ENCODE measurements around the gene CDPF1.

CDPF1 gene

DNA sequence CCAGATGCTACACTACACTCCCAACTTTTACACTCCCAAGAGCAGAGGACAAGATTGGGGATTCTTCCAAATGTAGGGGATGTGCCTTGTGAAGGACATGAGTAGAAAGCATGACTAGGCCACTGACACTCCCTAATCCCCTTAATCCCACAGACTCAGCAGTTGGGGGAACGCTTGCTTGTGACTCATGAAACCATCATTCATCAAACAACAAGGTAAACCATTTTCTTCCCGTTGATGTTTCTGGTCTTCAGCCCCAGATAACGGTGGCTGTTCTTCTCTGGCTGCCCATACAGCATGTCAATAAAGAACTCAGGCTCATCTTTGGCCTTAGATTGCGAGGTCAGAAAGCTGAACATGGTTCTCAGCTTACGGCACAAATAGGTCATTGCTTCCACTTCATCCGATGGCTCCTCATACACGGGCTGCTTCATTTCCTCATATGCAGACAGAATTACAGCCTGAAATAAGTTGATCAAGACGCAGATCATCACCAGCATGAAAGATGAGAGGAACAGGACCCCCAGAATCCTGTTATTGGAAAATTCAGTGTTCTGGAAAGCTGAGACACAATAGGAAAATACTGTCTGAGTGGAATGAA, 6.4 kb upstream of the CDPF1 start:
- DNase-seq (ENCODE audit: low spot score) = no peak

- DNase-seq (ENCODE audit: low spot score) = no peak
These were observed 1.8 kb upstream of the CDPF1 start for GRCh38 chr22:46251816-46252380.

DNA sequence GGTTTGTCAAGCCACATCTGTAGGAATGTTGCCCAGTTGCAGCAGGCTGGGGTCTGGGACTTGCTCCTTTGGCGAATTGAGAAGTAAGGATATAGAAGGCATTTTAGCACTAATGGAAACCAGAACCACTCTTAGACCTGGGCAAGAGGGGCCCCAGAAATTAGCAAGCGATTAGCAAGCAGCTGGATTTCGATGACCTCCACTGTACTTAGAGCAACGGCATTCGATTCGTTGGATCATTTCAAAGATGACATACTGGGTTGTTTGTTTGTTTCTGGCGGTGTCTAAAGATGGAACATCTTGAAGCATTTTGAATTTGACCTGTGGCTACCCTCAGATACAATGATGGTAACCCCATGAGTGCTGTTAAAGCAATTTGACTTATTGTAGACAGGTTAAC, 1.2 kb upstream of the CDPF1 start:
- no peak for DNase-seq (ENCODE audit: low spot score)

- no peak for DNase-seq (ENCODE audit: low spot score)
These were observed 661 bp upstream of the CDPF1 start for GRCh38 chr22:46250783-46251125.

DNA sequence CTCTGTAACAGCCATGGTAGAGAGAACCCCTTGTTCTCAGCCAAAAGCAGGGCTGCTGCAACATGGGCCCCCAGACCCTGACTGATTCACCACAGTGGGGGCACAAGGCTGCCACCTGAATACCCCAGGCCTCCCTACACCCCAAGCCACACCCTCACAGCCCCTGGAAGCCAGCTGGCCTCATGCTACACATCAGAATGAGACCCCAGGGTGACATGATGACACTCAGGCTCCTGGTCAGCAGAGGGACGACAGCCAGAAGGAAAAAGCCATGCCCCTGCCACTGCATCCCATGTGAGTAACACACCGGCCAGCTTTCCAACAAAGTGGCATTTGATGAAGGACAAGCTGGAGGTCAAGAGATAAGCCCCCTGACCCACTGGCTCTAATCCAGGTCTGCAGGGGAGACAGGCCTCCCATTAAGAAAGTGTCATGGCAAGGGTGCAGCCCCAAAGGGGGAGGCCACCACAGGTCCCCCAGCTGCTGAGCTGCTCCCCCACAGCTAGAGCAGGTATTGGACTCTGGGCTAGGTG, 2.6 kb downstream of the CDPF1 start:
- no peak for DNase-seq (ENCODE audit: low spot score)

DNA sequence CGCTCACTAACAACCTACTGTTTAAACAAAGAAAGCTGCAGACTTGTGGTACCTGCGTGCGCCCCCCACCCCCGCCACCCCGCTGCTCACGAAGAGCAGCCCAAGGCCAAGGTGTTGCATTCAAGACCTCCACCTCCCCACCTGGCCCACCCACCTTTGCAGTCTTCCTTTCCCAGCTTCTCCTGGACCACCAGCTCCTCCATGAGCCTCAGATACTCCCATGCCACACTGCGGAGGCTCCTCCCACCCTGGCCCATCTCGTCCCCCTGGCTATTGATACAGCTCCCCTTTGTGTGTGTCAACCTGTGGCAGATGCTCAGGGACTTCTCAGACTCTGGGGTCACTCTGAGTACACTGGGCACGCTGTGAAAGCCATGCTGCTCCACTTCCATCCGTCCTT, 3.9 kb downstream of the CDPF1 start:
- no peak for DNase-seq (ENCODE audit: low spot score)

GRCh38 chr22:46245511-46245910, 4.6 kb downstream of the CDPF1 start:
- DNase-seq (ENCODE audit: low spot score) = peak; percentile 24

- DNase-seq (ENCODE audit: low spot score) = no peak
These were observed 5.3 kb downstream of the CDPF1 start for GRCh38 chr22:46244771-46245170.

DNA sequence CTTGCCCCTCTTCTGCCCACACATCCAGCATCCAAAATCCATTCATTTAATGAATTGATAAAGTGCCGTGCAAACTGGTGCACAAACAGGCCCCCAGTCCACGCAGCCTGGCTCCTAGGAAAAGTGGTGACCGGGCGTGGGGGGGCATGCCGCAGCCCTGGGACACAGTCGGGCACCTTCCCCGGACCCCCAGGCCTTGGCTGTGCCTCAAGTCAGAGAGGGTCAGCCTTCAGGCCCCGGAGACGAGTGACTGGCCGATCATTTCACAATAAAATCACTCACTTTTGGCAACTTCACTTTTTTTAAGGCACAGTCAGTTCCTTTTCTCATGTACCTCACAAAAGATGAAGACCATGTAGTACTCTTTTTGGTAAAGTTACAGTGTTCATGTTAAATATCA, 8.0 kb downstream of the CDPF1 start:
- DNase-seq (ENCODE audit: low spot score) = no peak

- DNase-seq (ENCODE audit: low spot score) = no peak
These were observed 8.6 kb downstream of the CDPF1 start for GRCh38 chr22:46241396-46242007.

GRCh38 chr22:46240907-46241306, 9.2 kb downstream of the CDPF1 start:
- DNase-seq (ENCODE audit: low spot score) = no peak

DNA sequence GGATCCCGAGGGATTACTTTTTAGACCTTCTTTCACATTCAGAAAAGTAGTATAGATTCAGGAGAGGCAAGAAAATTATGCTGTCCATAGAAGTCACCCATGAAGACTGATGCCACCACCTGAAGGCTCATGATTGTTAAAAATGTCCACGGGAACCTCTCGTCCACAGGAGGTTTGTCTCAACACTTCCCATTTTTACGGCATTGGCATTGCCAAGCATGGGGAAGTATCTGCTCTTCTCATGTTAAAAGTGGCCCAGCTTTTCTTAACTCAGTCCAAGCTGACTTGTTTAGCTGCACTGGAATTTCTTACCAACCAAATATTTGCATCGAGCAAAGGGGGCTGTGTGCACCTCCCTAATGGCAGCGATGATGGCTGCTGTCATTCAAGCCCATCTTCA, 9.6 kb downstream of the CDPF1 start:
- DNase-seq (ENCODE audit: low spot score) = no peak

- no peak for DNase-seq (ENCODE audit: low spot score)
These were observed 10.0 kb downstream of the CDPF1 start for GRCh38 chr22:46240073-46240472.

- DNase-seq (ENCODE audit: low spot score) = no peak
These were observed 10.6 kb downstream of the CDPF1 start for GRCh38 chr22:46239261-46240048.

DNA sequence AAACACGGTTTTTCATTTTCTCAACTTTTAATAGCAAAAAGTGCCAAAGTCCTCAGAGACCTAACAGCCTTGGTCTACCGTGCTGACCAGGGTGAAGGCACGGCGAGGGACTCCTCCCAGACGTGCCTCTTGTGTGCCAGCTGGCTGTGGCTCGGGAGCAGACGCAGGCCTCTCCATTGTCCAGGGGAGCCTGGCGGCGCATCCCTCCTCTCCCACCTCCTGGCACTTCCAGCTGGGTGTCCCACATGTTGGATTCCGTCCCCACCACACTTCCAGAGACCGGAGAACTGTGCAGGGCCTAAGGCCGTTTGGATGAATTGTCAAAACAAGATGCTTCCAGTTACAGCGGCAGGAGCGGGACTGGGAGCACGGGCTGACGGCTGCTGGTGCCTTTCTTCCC, 11.6 kb downstream of the CDPF1 start:
- no peak for DNase-seq (ENCODE audit: low spot score)

DNA sequence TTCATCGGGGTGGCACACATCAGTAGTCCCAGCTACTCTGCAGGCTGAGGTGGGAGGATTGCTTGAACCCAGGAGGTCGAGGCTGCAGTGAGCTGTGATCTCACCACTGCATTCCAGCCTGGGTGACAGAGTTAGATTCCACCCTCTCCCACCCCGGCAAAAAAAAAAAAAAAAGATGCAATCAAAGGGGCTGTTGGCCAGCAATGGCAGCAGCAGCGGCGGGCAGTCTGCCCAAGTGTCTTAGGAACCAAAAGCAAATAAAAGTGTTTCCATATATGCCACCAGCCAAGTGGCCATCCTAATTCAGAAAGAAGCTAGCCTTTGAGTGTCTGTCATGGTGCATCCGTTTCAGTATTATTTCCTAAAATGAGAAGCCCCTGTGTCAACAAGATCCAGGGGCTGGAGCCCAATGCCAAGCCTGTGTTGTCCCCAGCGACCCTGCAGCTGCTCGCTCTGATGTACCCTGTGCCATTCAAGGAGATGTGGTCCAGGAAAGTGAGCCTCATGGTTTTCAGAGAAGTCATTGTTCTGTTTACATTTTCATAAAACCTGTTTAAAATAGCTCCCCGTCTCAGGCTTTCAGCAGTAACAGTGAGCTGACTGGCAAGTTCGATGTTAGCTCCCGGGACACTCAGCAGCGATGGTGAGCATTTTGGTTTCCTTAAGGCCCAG, 12.5 kb downstream of the CDPF1 start:
- DNase-seq (ENCODE audit: low spot score) = no peak

GRCh38 chr22:46234969-46235368, 15.1 kb downstream of the CDPF1 start:
- no peak for DNase-seq (ENCODE audit: low spot score)

DNA sequence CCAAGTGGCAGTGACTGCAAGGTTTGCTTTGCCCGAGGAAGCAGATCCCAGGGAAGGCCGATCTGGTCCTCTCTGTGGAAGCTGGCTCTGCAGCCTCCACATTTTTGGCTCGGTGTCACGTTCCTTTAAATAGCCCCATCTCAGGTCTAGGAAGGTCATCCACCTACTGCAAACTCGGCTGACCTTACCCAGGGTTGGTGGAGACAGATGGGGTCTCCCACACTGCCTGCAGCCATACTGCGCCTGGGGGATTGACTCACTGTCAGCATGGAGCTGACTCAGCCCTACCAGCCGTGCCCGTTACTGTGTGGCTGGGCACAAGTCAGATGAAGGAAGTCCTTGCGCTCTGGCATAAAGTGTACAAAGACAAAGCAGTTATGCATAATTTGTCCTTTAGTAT, 16.9 kb downstream of the CDPF1 start:
- DNase-seq (ENCODE audit: low spot score) = peak; percentile 45

GRCh38 chr22:46230262-46230901, 19.7 kb downstream of the CDPF1 start:
- no peak for DNase-seq (ENCODE audit: low spot score)

DNA sequence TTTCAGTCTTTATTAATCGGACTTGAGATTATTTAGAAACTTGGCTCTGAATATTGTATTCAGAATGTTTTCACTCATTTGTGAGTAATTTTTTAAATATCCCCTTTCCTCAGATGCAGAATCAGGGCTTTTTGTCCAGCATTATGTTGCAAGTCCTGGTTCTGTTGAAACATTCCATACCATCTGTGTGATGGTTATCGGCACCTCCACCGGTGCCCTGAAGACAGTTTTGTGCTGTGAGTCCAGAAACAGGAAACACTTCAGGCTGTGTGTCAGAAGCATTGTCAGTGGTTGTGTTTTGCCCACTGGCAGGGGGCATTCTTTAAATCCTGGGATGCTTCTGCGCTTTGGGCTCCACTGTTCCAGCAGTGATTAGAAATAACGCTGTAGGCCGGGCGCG, 20.4 kb downstream of the CDPF1 start:
- DNase-seq (ENCODE audit: low spot score) = peak; percentile 47

GRCh38 chr22:46226577-46226976, 23.5 kb downstream of the CDPF1 start:
- DNase-seq (ENCODE audit: low spot score) = no peak

- no peak for DNase-seq (ENCODE audit: low spot score)
These were observed 24.5 kb downstream of the CDPF1 start for GRCh38 chr22:46225631-46226030.

Data from AG20443 (cell line).